ENCODE data around the gene PPARA. TPM values are rescaled to one million over a fixed set of nuclear protein-coding genes. Genes with fewer than 3 reads are reported as not detected.

The PPARA gene
- total RNA-seq, 1 experiment from 2014 or later = 14.5 TPM

DNA sequence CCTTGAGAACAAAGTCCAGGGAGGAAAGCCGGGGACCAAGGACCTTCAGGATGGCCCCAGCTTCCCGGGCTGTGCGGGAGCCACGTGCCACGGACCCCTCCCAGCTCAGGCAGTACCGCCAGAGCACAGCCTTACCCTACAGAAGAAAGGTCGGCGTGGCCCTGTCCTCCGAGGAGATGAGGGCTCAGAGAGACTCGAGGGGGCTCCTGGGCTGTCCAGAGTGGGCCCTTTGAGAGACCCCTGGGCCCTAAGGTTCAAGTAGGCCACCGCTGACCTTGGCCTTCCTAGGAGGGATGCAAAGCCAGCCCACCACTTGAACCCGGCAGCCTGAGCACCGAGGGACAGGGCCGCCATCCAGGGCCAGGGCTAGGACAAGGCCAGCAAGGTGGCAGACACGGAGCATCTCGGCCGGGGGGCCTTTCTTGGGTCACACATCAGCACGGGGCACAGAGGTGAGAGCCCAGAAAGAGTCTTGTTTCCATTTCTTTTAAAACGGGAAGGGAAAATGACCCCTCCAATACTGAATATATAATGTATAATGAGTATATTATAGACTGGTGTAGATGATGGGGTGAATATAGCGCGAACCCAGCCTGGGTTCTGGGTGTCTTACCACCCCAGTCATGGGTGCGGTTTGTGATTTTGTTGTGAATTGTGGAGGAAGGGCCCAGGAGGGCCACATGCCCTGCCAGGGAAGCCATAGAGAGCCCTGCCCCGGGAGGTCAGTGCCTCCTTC lies 34.4 kb upstream of the PPARA start:
- H3K27ac ChIP-seq (ENCODE audit: low read depth, low read length) = peak overlapping the region; percentile 45; the same call in 1 of the 2 replicates
- intact Hi-C loops (cut with micrococcal nuclease) = loop anchor here (1.0 kb wide), 2 partner anchors 110 to 121 kb away; no protein-coding TSS in a partner anchor
- DNase-seq (ENCODE audit: low read depth, low spot score) (no peak), ATAC-seq (peak; percentile 13)
- no peaks in the 10 kb centered on the region for H4K20me1 ChIP-seq (ENCODE audit: insufficient read depth)
- ChIA-PET CTCF (interaction anchor here (0.7 to 10.7 kb wide), 9 partner anchors 62 to 153 kb away, joined by 3 to 151 read pairs (median 7); no protein-coding TSS in a partner anchor), POLR2A (interaction anchor here (0.9 to 1.3 kb wide), 2 partner anchors 108 to 110 kb away, joined by 3 read pairs; no protein-coding TSS in a partner anchor), RAD21 (ENCODE audit: low non-redundant PET in 1 of 2, low total read pairs in 2 of 2, uncharacterized antibody in 2 of 2, unreplicated experiment in 2 of 2) (interaction anchor here (0.8 to 1.8 kb wide), 5 partner anchors 109 to 120 kb away, joined by 3 to 27 read pairs (median 6); no protein-coding TSS in a partner anchor)
- no peaks in the 10 kb centered on the region for H3K79me2 ChIP-seq (ENCODE audit: insufficient read depth, low read length)
- no peaks in the 10 kb centered on the region for H3K27me3 ChIP-seq (ENCODE audit: insufficient read depth, low read length)
- H3K4me2 ChIP-seq (ENCODE audit: low read length) = peak overlapping the region; percentile 40; the same call in 1 of the 2 replicates
- no peaks in the 10 kb centered on the region for H3K9me2 ChIP-seq (ENCODE audit: insufficient read depth)
- TSS peak; percentile 29 for BruUV-seq (replicated peaks)
- TF ChIP-seq CTCF (IDR thresholded peaks at IDR 0.05 in 2 of 3, conservative IDR thresholded peaks at IDR 0.05 in 1 of 3; ENCODE audit: borderline replicate concordance in 1 of 3, insufficient read depth in 1 of 3, low read depth in 2 of 3, low read length in 2 of 3) (no peak), ATF3 (IDR thresholded peaks at IDR 0.05) (no peak), CEBPB (IDR thresholded peaks at IDR 0.05; ENCODE audit: low read depth) (no peak), POLR2AphosphoS5 (IDR thresholded peaks at IDR 0.05; ENCODE audit: low read depth, low read length) (no peak), EZH2phosphoT487 (IDR thresholded peaks at IDR 0.05; ENCODE audit: borderline replicate concordance) (no peak)
- TF ChIP-seq, protein P1, sequence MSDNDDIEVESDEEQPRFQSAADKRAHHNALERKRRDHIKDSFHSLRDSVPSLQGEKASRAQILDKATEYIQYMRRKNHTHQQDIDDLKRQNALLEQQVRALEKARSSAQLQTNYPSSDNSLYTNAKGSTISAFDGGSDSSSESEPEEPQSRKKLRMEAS (IDR thresholded peaks at IDR 0.05) = no peak
- H3K9ac ChIP-seq (ENCODE audit: low read length) = peak overlapping the region; percentile 27; the same call in 1 of the 2 replicates
- peaks cover 3 to 9% of the 10 kb centered on the region in 2 experiments; a peak in 2 of 4 replicates for H3K36me3 ChIP-seq (ENCODE audit: control insufficient read depth in 1 of 2, insufficient read depth in 2 of 2, low read length in 2 of 2)
- H3K4me1 ChIP-seq (ENCODE audit: control insufficient read depth in 1 of 2, insufficient read depth in 2 of 2, low read length in 2 of 2) = peaks cover 5 to 25% of the 10 kb centered on the region in 2 experiments; a peak in 3 of 4 replicates
- no peaks in the 10 kb centered on the region for H3K9me3 ChIP-seq (ENCODE audit: control insufficient read depth in 1 of 2, insufficient read depth in 1 of 2, low read depth in 1 of 2, low read length in 2 of 2)
- H3K4me3 ChIP-seq (replicated peaks in 1 of 2; ENCODE audit: low read depth in 1 of 2, low read length in 2 of 2) = no peak overlapping the region
- no peak overlapping the region for H2AFZ ChIP-seq (ENCODE audit: low read depth, low read length, poor library complexity, severe bottlenecking)
